ENCODE results near the gene ARSG.

Gene ARSG

DNA sequence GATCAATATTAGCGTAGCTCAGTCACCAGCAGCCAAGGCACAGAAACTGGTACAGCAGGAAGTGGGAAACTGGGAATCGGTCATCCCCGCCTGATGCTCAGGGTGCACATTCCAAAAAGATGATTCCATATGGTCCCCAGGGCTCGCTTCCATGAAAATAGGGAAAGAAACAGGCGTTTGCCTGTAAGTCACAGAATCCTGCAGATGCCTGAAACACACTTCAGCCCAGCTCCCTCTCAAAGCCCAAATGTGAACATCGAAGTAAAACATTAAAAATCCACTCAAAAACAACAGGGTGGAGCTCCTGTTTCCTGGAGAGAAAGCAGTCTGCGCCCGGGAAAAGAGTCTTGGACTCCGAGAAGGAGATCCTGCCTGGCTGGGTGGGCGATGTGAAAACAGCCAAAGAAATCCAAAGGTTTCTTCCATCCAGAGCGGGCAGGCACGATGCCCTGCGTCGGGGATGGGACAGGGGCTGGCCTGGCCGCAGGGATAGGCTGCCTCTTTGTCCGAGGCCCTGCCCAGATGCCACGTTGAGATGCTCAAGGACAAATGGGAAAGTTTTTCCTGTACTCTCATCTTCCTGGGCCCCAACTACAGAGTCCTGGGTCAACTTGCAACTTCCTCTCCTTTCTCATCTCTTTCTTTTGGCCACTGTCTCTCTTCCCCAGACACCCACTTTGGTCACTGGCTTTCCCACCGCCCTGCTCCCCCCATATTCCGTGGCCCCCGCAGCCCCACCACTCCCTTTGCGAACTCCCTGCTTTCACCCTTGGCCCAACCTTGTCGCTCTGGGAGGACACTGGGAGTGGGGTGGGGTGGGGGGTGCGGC lies 165.3 kb downstream of the ARSG start:
- DNase-seq = peak; percentile 56

DNA sequence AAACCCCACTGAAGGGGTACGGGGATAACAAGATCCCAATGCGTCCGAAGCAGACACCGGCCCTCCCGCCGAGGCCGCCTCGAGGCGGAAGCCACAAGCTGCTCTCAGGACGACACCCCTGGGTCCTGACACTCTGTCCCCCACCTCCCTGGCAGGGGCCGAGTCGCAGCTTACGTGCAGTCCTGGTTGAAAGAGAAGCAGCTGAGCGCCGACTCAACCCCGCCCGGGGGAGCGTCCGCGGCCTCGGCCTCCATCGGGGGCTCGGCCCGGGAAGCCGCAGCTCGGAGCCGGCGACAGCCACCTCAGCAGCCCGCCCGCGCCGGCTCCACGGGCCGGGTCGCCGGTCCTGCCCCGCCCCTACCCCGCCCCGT lies 165.9 kb downstream of the ARSG start, which contains the start of gene WIPI1:
TSS of gene WIPI1 (minus strand) at position 329 of the 371 bp plus-strand sequence. CDS start at position 254, 75 bp downstream.
- peak; percentile 78 for DNase-seq

DNA sequence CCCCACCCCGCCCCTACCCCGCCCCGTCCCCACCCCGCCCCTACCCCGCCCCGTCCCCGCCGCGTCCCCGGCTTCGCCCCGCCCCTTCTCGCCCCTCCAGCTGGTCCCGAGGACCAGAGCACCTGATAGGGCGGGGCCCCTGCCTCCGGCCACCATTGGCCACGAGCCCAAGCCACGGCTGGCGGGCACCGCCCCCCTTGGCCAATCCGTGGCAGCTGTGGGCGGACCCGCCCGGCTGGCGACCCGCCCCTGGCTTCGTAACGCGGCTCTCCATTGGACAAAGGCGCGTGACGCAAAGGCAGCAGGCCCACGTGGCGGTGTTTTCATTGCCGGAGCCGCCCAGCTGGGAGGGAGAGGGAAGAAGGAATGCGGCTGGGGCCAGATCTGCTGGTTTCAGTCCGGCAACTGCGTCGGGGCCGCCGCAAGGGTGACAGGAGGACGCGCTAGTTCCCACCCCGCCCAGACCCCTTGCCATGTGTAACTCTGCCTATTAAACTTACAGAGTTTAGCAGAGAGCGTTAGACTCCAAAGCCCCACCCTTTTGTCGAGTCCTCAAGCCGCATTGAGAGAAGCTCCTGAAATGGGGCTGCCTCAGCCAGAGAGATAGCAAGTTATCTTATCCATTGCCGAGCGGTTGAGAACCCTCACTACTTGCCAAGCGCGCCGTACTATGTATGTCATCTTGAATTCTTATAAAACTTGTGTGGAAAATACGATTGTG lies 166.4 kb downstream of the ARSG start:
- peak; percentile 99 for DNase-seq

DNA sequence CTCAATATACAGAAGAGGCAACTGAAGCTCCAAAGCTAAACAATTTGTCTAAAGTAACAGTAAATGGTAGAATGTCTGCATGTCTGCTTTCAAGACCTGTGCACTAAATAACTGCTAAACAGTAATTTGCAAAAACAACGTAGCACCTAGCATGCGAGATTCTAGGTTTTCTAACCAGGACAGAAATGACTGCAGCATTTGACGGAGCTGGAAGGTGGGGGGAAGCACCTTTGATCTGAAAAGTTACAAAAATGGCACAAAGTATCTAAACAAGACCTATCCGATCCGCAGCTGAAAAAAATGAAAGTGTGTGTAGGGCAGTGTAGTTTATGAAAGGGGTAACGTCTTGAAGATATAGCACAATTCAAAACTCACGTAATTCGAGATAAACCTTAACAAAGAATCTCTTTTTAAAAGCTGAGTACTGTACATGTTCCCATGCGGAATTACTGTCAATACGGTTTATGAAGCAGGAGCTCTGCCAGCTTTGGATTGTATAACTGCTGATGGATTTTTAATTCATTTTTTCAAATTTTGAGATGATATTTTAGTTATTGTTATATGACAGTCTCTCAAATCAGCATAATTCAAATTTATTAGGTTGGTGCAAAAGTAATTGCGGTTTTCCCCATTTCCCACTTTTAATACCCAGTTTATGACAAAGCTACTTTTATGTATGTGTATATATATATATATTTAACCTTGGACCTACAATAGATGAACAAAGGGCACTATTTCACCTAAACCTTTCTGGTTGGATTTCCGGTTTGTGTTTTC lies 167.2 kb downstream of the ARSG start:
- peak; percentile 52 for DNase-seq

DNA sequence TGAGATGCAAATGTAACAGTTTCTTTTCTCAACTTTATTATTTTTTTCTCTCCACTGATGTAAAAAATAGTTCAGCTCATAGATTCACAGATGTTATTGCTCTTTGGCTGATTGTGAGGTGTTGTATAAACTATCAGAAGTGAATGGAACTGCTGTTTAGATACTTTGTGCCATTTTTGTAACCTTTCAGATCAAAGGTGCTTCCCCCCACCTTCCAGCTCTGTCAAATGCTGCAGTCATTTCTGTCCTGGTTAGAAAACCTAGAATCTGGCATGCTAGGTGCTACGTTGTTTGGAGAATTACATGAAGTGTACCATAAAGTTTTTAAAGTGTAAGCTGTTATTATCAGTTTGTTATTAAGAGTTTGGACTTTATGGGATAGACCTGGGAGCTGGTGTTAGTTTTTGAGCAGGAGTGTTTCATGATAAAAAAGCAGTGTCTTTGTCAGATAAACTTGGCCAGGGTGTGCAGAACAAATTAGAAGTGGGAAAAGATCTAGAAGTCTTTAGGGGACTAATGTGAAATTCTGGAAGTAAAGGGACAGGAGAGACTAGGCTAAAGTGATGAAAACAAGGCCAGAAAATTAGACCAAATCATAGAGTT lies 167.8 kb downstream of the ARSG start:
- peak; percentile 31 for DNase-seq

DNA sequence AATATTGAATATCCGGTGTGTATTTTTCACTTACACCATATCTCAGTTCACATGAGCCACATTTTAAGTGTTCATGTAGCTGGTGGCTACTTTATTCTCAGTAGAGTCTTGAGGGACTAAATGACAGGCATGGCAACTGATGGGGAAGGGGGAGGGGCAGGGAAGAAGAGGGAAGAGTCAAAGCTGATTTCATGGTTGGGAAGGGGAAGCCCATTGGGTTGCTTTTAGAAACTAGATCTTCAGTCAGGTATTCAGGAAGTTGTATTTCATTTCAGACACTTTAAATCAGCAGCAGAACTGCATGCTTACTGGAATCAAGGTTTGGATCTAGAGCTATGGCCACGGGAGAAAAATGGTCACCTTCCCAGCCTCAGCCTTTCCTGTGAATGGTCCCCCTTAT lies 168.9 kb downstream of the ARSG start:
- peak; percentile 37 for DNase-seq

DNA sequence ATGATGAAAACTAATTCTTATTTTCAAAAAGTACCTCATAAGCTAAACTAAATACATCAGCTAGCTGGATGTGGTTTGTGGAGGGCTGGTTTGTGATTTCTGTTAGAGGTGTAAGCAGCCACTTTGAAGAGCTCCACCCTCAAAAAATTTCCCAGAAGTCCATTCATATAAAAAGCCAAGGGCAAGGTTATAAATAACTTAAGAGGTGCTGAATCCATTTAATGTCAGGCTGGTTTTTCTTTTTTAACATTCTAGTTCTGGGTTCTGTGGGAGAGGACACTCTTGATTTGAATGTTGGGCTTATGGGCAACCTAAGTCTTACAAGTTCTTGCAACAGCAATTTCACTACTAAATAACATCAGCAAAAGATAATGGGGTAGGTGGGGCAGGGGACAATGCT lies 169.4 kb downstream of the ARSG start:
- peak; percentile 60 for DNase-seq

DNA sequence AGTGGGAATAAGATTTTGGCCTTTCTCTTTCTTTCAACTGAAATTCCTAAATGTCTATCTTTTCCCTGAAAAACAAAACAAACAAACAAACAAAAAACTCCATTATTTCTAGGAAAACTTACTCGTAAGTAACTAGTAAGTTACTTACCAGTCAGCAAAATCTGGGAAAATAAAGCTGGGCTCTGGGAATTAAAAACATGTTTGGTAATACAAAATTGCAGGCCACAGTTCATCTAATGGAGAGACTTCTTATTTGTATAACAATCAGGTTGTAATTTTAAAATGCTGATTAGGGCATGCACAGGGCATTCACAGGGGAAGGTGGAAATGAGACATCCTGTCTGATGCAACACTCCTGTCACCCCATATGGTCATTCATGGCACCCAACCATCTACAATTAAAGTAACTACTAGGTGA lies 169.8 kb downstream of the ARSG start:
- DNase-seq = peak; percentile 73

DNA sequence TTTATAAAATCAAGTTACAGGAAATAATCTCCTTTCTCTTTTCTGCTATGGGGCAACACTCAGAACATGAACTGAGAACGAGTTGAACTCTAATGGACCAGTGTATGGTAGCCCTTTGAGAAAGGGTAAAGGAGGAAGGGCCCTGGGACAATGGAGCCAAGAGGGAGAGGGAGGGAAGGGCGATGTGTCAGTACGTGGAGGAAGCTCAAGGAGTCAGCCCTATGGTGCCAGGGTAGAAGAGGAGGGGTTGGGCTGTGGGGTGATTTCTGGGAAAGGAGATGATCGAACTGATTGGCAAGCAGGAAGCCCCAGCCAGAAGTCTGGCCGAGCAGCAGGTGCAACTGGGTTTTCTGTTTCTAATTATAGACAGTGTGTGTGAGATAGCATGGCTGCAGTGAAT lies 170.3 kb downstream of the ARSG start:
- DNase-seq = peak; percentile 73

DNA sequence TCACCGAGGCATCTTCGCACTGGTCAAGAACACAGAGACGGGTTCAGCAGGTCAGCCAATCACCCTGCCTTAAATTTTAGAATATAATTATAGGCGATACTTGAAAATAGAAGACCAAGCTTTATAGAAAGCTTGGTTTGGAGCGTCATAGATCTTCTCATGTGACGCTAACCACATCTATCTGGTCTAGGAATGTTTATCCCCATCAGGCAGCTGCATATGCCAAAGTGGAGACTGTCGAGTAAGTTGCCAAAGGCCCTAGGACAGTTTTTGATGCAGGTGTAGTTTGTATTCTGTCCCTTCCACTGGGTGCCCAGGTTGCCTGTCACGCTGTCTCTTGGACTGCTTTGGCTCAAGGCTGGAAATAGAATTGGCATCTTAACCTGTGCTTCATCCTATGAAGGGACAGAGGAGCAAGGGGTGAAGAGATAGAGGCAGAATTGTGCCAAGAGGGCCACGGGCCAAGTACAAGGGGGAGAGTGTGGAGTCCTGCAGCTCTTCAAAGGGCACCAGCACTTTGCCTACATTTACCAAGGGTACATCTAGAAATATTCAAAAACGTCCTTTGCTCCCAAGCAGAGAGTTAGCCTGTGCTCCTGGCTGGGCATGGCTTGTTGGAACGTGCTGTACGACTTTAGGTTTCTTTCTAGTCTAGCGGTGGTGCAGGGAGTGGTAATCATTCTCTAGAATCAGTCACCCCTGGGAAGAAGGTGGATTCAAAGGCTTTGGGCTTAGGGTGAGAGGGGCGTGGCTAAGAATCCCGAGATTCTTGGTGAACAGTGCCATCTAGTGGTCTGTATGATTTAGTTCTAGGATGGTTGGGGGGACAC lies 171.3 kb downstream of the ARSG start:
- DNase-seq = peak; percentile 90

DNA sequence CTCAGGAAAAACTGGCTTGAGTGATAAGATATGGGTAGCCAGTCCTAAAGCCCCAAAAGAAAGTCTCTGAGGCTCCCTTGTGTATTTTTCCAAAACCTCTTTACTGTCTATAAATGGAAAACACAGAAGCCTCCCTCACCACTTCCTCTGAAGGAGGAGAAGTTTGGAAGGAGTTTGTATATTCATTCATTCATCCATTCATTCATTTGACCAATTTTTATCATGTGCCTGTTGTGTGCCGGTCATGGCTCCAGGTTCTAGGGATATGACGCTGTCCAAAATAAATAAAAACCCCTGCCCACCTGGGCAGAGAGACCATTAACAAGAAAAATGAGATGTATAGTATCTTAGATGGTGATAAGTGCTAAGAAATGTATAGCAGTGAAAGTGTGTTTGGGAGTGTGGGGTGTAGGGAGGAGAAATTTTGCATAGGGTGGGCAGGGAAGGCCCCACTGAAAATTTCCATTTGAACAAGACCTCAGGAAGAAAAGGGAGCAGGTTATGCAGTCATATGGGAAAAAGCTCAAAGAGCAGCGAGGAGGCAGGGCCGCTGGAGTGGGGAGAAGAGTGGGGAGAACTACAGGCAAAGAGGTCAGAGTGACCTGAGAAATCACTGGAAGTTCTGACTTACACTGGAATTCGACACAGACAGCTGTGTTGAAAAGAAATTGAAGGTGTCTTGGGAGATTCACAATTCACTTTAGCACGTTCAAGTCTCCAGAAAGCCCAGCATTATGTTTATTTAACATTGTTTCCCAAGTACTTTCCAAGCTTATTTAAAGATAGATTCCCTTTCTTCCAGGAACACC lies 172.1 kb downstream of the ARSG start:
- no peak for DNase-seq

DNA sequence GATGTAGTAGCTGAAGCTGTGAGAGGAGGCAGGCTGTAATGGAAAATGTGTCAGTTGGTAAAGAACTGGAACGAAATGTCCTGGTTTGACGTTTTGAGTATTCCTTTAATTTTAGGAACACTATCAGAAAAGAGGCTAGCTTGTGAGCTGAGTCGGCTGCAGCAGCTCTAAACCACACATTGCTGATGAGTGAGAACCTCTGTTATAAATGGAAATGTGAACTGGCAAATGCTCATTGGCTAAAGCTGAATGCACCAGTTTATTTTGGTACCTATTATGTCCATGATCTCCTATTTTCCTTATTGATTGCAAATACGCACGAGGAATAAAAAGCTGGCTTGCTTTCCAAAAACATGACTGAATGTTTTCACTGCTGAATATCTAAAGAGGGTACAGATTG lies 177.0 kb downstream of the ARSG start:
- DNase-seq = no peak

DNA sequence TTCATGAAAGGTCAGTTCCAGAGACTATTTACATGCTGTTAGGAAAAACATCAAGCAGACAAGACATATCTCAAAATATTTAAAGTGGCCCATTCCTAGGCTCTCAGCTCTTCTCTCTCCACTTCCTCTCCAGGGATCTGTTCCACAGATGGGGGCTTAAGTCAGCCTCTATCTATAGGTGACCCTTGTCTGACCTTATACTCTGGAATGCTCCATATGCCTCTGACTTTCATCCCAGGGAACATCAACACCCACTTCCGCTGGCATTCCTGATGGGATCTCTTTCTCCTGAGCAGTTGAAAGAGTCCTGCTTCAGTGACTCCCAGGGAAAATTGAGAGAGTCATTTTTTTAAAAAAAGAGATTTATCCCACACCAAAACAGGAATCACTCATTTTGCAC lies 177.5 kb downstream of the ARSG start:
- DNase-seq = no peak
